HG02870 (cell line): ENCODE measurements around the gene ST3GAL3.

Experiments
- ATAC-seq: cut with Tn5 transposase; IDR thresholded peaks from one replicate; pipeline ENCODE4 v1.9.1; 2021; ENCODE audit warnings: mild to moderate bottlenecking, moderate library complexity; ENCODE audit not compliant: unreplicated experiment

The ST3GAL3 gene

DNA sequence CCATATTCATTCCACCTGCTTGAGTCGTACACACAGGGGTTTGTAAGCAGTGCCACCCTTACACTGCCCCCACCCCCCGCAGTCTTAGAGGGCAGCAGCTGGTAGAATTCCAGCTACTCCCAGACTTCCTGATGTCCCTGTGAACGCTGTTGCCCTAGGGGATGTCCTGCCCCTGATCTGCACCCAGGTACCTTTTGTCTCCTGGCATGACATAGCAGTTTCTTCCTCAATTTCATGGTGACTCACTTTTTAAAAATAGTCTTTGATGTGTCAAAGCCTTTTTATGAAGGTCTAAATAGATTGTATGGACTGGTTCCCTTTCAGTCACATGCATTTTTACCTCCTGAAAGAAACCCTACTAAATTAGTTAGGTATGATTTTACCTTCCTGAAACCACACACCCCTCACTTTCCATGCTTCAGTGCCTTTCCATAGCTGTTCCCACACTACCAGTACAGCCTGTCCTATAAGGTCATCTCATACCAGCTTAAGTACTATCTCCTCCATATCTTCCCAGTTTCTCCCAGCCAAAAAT lies 76.4 kb downstream of the ST3GAL3 start:
- no peak for ATAC-seq

DNA sequence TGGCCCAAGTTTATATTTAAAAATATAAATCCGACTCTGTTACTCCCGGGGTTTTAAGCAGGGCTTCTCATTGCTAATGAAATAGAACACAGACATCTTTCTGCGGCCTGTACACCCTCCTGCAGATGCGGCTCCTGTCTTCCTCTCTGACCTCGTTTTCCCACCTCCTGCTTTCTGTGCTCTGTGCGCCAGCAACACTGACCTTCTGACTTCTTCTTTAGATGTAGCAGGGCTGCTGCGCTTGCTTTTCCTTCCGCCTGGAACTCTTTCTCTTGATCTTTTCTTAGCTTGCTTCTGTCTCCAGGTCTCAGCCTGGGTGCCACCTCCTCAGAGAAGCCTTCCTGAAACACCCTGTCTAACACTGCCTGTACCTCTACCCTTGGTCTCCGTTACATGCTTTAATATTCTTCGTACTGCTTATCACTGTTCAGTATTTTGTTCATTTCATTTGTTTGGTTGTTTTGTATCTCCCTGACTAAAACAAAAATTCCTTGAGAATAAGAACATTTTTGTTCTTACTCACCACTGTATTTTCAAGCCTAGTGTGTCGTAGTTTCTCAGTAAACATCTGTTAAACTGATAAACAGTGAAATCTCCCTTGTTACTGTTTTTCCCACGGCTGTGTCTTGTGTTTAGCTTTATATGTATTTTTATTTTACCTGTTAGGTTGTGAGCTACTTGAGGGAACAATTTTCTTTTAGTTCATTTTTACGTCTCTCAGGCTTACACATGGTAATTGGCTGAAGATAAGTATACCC lies 79.0 kb downstream of the ST3GAL3 start:
- no peak for ATAC-seq

DNA sequence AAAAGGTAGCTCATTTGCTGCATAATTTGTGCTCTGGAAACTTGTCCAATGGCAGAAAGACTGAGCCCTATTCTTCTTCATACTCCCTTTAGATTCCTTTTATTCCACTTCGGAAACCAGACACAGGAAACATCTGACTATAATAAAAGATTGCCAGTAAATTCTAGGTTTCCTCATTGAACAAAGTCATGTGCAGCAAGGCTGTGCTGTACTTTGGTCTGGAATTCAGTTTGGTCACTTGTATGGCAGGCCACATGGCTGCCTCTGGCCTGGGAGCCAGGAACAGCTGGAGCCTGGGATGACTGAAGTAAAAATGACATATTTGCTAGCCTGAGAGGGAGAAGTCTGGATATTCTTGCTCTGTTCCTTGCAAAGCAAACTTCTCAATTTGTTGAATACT lies 79.6 kb downstream of the ST3GAL3 start:
- ATAC-seq, result no peak

DNA sequence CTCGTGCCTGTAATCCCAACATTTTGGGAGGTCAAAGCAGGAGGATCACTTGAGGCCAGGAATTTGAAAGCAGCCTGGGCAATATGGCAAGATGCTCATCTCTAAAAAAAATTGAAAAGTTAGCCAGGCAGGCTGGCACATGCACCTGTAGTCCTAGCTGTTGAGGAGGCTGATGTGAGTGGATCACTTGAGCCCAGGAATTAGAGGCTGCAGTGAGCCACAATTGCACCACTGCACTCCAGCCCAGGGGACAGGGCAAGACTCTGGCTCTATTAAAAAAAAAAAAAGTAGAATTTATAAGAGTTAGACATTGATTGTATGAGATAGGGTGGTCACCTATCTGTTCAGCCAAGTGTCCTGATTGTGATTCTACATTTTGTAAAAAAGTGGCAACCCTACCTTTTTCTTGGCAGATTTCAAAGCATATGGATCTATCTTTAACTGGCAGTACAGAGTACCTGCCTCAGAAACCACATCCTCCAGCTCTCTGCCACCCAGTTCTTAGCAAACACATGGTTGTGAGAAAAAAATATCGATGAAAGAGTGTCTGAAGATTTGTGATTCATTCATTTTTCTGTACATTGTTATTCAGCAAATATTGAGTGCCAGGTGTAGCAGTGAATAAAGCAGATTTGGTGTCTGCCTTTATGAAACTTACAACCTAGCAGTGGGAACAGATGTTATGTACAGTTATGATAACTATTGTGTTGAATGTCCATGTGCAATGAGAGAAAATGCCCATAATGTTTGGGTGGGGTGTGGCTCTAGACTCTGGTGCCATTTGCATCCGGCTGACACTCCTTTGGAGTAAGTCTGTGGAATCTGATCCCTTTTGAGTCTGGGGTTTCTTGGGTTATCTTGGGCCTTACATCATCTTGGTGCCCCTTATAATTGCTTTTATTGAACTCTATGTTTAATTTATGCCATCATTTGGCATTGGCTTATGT lies 82.5 kb downstream of the ST3GAL3 start:
- ATAC-seq, result no peak

DNA sequence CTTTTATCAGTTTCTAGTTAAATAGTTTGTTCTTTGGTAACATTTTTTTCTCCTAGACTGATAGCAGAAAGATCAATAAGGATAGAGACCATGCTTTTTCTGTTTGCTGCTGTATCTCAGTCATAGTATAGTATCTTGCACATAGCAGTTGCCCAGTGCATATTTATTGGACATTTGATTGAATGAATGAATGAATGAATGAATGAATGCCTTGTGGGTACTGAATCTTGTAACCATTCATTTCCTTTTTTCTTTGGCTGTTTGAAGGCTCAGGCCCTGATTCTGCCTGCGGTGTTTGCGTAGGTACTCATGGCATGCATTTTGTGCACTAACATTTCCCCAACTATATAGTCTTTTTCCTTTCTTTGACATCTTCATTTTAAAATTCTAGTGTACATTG lies 83.9 kb downstream of the ST3GAL3 start:
- ATAC-seq, result no peak

DNA sequence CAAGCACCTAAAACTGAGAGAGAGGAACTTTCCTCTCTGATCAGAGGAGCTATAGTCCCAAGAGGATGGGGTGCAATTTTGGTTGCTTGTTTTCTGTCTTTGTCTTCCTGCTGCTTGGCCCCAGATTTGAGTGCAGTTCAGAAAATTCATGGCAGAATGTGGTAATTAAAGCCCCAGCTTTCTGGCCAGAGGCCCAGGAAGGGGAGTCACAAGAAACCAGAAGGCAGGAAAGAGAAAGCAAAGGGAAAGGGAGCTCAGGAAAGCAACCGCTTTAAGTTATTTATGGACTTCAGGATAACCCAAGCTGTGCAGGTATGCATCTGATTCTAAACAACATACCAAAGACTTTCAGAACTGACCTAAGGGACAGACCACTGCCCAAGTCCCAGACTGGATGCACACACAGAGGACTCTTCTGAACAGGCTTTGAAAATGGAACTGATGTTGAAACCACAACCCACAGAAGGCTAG lies 88.8 kb downstream of the ST3GAL3 start:
- ATAC-seq, result no peak

DNA sequence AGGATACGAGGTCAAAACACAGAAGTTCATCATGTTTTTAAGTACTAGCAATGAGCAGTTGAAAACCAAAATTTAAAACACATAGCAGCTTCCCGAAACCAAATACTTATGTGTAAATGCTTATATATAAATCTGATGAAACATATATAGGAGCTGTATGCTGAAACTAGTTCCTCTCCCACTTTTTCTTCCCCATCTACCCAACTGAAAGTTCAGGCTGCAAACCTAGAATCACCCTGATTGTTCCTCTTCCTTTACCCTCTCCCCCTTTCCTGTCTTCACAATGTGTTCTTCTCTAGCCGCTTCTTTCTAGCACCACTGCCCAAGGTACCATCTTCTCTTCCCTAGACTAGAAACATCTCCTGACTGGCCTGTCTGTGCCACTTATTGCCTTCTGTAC lies 90.6 kb downstream of the ST3GAL3 start:
- ATAC-seq, result no peak

DNA sequence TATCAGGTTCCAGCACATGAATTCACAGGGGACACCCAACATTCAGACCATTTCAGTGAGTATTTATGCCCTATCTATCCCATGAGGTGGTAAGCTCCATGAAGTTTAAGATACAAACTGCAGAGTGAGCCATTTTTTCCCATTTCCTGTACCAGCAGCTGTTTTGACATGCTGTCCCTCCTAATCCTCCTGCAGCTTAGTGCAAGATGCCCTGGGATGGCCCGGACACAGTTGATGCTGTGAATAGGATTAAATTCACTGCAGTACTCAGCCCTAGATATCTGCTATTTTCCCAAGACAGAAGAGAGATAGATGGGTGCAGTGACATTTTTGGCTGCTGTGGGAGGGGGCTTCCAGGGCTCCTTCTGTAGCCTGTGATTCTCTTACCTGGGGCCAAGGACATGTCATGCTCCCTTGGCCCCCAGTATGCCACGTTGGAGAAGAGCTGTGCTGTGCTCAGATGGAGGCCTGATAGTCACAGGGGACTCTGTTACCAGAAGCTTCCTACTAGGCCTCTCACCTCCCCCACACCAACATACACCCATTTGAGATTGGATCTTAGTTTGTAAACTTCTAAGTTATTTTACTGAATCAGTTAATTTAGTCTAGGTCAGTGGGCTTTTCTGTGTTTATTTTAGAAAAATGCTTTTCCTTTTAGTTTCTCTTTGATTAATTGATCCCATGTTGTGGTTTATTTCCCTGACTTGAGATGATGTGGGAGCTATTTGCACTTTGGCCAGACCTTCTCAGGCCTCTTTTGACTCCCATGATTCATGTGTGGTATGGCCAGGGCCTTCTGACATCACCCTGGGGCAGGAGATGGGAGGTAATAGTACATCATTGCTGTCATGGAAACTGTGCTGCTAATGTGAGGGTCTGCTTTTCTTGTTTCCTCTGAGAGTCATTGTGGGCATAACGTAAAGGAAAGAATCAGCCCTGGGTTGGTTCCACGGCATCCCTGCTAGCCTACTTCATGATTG lies 92.6 kb downstream of the ST3GAL3 start:
- no peak for ATAC-seq

DNA sequence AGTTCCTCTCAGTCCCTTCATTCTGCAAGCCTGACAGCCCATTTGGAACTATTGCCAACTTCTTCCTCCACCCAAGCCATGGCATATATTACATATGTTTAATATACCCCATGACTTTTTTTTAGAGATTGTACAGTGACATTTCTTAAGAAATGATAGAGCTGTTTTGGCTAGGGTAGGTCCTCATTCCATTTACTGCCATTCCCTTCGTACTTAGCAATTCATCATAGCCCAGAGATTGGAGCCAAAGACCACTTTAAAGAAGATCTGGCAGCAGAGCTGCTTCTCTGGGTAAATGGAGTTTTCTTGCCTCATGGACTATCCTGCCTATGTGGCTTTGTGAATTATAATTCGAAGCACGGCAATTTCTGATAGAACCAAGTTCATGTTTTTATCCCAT lies 93.4 kb downstream of the ST3GAL3 start:
- ATAC-seq, result no peak

DNA sequence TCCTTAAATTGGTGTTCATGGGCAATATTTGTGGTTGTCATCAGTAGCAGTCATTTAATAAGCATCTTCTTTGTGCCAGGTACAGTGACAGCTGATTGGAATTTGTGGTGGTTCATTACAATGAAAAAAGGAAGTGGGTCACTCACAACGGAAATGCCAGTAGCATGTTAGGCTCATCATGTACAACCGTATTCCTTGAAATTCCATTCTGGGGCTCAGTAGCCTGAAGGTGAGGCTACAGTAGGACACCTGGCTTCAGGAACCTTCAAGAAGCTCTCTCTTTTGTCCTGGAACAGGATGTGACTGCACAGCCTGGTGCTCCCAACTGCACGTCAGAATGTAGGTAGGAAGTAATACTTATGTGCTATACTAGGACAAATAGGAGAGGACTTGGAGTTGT lies 93.9 kb downstream of the ST3GAL3 start:
- no peak for ATAC-seq

DNA sequence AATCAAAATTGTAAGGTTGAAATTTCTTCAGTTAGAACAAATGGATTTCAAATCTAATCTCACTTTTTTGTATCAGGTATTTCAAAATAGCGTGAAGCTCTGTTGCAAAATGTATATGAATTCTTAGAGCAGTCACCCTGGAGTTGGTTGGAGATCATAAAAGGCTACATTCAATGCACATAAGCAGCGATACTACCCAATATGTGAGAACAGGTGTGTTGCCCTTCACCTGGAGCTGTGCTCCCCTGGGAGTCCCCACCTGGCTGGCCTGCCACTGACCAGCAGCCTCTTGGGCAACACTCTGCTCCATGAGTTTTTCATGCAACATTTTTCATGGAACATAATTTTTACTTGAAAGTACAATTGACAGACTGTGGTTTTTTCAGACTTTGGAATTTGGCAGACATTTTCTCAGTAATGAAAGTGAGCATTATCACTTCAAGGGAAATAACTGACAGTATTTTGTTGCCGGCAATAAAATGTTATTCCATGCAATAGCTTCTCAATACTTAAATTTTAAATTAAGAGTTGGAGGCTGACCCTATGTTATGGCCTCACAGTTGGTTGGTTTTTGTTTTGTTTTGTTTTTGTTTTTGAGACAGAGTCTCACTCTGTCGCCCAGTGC lies 95.1 kb downstream of the ST3GAL3 start:
- ATAC-seq, result no peak

DNA sequence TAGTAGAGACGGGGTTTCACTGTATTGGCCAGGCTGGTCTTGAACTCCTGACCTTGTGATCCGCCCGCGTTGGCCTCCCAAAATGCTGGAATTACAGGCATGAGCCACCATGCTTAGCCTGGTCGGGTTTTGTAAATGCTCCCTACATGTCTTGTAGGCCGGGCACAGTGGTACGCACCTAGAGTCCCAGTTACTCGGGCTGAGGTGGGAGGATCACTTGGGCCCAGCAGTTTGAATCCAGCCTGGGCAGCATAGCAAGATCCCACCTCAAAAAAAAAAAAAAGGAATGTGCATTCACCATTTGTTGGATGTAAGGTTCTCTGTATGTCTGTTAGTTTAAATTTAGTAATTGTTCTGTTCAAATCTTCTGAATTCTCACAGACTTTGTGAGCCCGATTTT lies 95.8 kb downstream of the ST3GAL3 start:
- ATAC-seq, result no peak

DNA sequence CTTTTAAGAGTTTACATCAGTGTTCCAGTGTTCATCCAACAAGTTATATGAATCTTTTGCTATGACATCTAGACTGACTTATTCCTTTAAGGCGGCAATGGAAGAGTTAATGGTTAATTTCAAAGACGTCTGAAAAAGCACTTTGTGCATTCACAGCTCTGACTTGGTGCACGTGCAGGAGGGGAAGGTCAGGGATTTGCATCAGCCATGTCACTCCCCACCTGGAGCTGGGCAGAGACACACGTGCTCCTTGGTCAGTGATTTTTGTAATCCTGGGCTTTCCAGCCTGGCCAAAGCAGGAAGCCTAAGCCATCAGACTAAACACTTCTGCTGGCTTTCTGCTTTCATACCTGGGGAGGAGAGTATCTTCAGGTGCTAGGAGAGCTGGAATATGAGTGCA lies 96.3 kb downstream of the ST3GAL3 start:
- no peak for ATAC-seq

DNA sequence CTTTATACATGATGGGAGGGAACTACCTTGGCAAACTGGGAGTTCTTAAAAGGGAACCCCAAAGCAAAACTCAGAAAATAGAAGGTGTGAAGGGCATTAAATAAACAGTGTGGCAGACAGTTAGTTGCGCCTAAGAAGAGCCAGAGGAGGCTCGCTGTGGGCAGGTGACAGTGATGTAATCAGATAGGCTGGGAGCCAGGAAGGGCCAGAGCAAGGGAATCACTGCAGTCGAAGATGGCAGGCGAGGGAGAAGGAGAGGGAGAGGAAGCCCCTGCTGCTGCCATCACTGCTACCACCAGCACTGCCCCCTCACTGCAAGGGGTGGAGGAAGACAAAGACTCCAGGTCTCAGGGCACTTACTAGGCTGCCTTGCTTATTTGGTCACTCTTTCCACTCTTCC lies 97.2 kb downstream of the ST3GAL3 start:
- ATAC-seq, result no peak

DNA sequence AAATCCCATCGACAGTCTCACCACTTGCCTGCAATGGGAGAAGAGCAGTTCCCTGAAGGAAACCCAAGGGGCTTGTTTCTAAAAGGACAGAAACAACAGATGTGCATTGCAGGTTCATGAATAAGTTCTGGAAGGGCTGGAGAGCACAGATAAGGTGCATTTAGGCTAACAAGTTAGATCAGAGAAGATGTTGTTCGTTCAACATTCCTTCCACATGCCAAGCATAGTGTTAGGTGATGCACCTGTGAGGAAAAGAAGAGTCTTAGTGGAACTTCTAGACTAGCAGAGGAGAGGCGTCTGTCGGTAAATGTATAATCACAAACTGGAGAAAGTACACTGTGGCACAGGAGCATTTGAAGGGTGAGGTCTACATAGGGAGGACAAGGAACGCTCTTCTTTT lies 98.0 kb downstream of the ST3GAL3 start:
- no peak for ATAC-seq

DNA sequence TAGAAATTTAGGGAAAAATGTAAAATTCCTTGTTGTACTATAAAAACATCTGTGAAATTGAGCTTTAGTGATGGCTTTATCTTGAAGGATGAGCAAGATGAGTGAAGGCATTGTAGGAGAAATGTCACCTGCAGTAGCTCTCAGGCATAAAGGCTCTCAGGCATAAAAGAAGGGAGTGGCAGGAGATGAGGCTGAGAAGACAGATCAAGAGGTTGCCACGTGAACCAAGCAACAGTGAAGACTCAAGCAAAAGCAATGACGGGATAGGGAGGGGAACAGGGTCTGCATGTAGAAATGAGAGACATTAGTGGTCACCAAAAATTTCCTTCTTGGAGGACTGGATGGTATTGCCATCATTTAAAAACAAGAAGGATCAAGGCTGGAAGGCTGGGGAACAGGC lies 98.8 kb downstream of the ST3GAL3 start:
- ATAC-seq, result no peak

DNA sequence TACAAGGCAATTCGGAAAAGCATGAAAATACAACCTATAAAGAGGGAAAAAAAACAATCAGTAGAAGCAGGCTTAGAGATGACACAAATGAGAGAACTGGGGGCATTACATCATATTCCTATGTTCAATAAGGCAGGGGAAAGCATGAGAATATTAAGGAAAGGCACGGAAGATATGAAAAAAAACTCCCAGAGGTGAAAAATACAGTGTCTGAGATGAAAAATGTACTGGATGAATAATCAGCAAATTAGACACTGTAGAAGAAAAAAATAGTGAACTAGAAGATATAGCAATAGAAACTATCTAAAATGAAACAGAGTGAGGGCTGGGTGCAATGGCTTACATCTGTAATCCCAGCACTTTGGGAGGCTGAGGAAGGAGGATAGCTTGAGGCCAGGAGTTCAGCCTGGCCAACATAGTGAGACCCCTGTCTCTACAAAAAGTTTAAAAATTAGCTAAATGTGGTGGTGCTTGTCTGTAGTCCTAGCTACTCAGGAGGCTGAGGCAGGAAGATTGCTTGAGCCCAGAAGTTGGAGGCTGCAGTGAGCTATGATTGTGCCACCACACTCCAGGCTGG lies 101.8 kb downstream of the ST3GAL3 start:
- no peak for ATAC-seq

DNA sequence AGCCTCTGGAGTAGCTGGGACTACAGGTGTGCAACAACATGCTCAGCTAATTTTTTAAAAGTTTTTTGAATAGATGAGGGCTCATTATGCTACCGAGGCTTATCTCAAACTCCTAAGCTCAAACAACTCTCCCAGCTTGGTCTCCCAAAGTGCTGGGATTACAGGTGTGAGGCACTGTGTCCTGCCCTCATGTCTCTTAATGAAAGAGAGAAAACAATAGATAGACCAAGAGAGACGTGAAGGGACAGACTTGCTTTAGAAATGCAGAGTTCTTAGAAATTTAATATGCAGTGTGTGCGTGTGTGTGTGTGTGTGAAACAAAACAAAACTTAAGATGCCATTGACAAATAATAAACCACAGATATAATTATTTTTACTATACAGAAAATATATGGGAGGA lies 105.2 kb downstream of the ST3GAL3 start:
- no peak for ATAC-seq

DNA sequence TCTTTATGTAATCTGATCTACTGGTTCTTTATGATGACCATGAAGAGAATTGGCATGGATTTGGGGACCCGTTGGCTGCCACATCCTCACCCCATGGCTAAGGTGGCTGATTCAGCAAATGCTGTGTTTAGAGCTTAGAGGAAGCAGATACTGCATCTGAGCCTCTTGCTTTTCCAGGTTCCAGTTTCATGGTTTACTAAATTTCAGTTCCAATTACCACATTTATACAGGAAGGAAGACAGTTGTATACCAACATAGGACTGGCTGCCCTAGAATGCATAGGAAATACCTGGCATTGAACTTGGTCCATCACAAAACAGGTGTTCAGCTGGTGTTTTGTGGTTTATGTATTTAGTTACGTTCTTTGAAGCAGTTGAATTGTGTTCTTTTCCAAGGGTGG lies 107.1 kb downstream of the ST3GAL3 start:
- ATAC-seq, result no peak
